Measurements from ENCODE around the gene ABCC4.

- TF ChIP-seq CTCF (IDR thresholded peaks at IDR 0.05; ENCODE audit: low read depth, low read length), result no peak
- TF ChIP-seq EZH2phosphoT487 (IDR thresholded peaks at IDR 0.05; ENCODE audit: low read depth), result no peak
These were observed 85.1 kb downstream of the ABCC4 start for GRCh38 chr13:95216182-95216581.
